Astrocyte of the cerebellum (primary cell): ENCODE results near the gene KCND3.

ENCODE experiments used
- DNase-seq: peaks from one replicate; pipeline ENCODE4 v3.0.0-alpha.2; 2011; ENCODE audit warnings: low read depth
- H3K4me3 ChIP-seq: 2 replicates; pipeline ENCODE4 v1.5.1; 2011; ENCODE audit warnings: mild to moderate bottlenecking, low read depth, low read length, moderate library complexity
- CTCF ChIP-seq: IDR thresholded peaks from 2 replicates; pipeline ENCODE4 v1.5.1; 2012; ENCODE audit warnings: low read length, low read depth, moderate library complexity, mild to moderate bottlenecking; ENCODE audit errors: missing control alignments
- in situ Hi-C: cut with HindIII; loops from 2 replicates; pipeline ENCODE4 v1.10.0; 2017; ENCODE audit warnings: low sequenced_read_pairs

The KCND3 gene

GRCh38 chr1:111723091-111723806, 266.2 kb downstream of the KCND3 start:
- TF ChIP-seq CTCF, result no peak
- no peak for DNase-seq
- H3K4me3 ChIP-seq, result no peak overlapping the region
- in situ Hi-C loops, result no loop called here

- in situ Hi-C loops, result no loop called here
- H3K4me3 ChIP-seq, result no peak overlapping the region
- TF ChIP-seq CTCF, result no peak
- DNase-seq, result no peak
Measured at GRCh38 chr1:111720977-111721786, 268.3 kb downstream of the KCND3 start.
